ENCODE data around the gene ZNF768.
"Not testable (repeated sequence)": the region's sequence is repeated elsewhere in the genome, so short reads cannot be mapped to it uniquely, and the experiment has no call there.

ZNF768 gene

GRCh38 chr16:30555315-30556124 lies 29.2 kb upstream of the ZNF768 start:
- no peak for DNase-seq (ENCODE audit: low read depth)

GRCh38 chr16:30554557-30555314 lies 28.4 kb upstream of the ZNF768 start:
- DNase-seq (ENCODE audit: low read depth) = no peak

- no peak for DNase-seq (ENCODE audit: low read depth)
Measured at GRCh38 chr16:30553393-30553899, 27.1 kb upstream of the ZNF768 start.

GRCh38 chr16:30552956-30553355 lies 26.6 kb upstream of the ZNF768 start:
- DNase-seq (ENCODE audit: low read depth) = no peak

GRCh38 chr16:30551781-30552180 lies 25.4 kb upstream of the ZNF768 start:
- DNase-seq (ENCODE audit: low read depth) = no peak

GRCh38 chr16:30548416-30549253 lies 22.3 kb upstream of the ZNF768 start:
- DNase-seq (ENCODE audit: low read depth) = no peak

- no peak for DNase-seq (ENCODE audit: low read depth)
Measured at GRCh38 chr16:30546115-30546514, 19.7 kb upstream of the ZNF768 start.

GRCh38 chr16:30543067-30543466 lies 16.7 kb upstream of the ZNF768 start:
- no peak for DNase-seq (ENCODE audit: low read depth)

- no peak for DNase-seq (ENCODE audit: low read depth)
Measured at GRCh38 chr16:30541502-30542329, 15.3 kb upstream of the ZNF768 start.

GRCh38 chr16:30540916-30541464 lies 14.6 kb upstream of the ZNF768 start:
- not testable (repeated sequence) for DNase-seq (ENCODE audit: low read depth)

- not testable (repeated sequence) for DNase-seq (ENCODE audit: low read depth)
Measured at GRCh38 chr16:30539986-30540526, 13.7 kb upstream of the ZNF768 start.

GRCh38 chr16:30539000-30539964 lies 12.9 kb upstream of the ZNF768 start:
- DNase-seq (ENCODE audit: low read depth) = no peak

- DNase-seq (ENCODE audit: low read depth) = not testable (repeated sequence)
Measured at GRCh38 chr16:30536391-30537024, 10.1 kb upstream of the ZNF768 start.

- DNase-seq (ENCODE audit: low read depth) = no peak
Measured at GRCh38 chr16:30535777-30536190, 9.4 kb upstream of the ZNF768 start.

- no peak for DNase-seq (ENCODE audit: low read depth)
Measured at GRCh38 chr16:30535106-30535776, 8.9 kb upstream of the ZNF768 start.

GRCh38 chr16:30534368-30535105 lies 8.2 kb upstream of the ZNF768 start, which contains the start of gene ZNF747:
ZNF747 (minus strand) TSS chr16:30534858; CDS start chr16:30534679, 179 bp downstream.
- DNase-seq (ENCODE audit: low read depth) = peak; percentile 78

- no peak for DNase-seq (ENCODE audit: low read depth)
Measured at GRCh38 chr16:30533748-30534367, 7.5 kb upstream of the ZNF768 start.

Measured in CMK (cell line).